ENCODE measurements around the gene ULBP1. TPM values are rescaled to one million over a fixed set of nuclear protein-coding genes. Genes with fewer than 3 reads are reported as not detected.
"Not testable (repeated sequence)": the region's sequence is repeated elsewhere in the genome, so short reads cannot be mapped to it uniquely, and the experiment has no call there.

The ULBP1 gene
- total RNA-seq, 1 donor from 2014 or later: 1.6 TPM

DNA sequence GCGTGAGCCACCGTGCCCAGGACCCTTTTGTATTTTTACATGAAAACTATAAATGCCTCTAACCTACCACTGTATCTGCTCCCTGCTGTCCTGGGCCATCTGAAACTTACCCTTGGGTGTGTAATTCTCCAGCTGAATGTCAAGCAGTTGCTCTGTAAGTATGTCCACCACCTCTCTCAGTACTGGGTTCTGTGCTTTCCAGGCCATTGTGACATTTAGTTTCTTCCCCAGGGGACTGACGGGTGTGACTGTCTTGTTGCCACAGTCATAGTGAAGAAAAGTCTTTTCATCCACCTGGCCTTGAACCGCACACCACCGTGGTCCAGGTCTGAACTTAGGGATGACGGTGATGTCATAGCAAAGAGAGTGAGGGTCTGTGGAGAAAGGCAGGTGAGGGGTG is 58.1 kb downstream of the ULBP1 start:
- not testable (repeated sequence) for DNase-seq (ENCODE audit: low spot score in 2 of 2); FAIRE-seq

Other genes with a start within 250 kb of the ULBP1 start
- gene LATS1, start 245.8 kb upstream of the ULBP1 start, total RNA-seq: 22.8 TPM
- gene NUP43, start 217.4 kb upstream of the ULBP1 start, total RNA-seq: 24.9 TPM
- 152 TPM for gene PCMT1, start 214.2 kb upstream of the ULBP1 start, total RNA-seq
- gene LRP11, start 99.6 kb upstream of the ULBP1 start, total RNA-seq: 30.6 TPM
- gene RAET1E, start 65.8 kb upstream of the ULBP1 start, total RNA-seq: not detected
- not detected for gene RAET1G, start 40.8 kb upstream of the ULBP1 start, total RNA-seq
- 5.3 TPM for gene ULBP2, start 21.9 kb upstream of the ULBP1 start, total RNA-seq
- not detected for gene RAET1L, start 61.6 kb downstream of the ULBP1 start, total RNA-seq
- 11.8 TPM for gene ULBP3, start 105.2 kb downstream of the ULBP1 start, total RNA-seq
- gene PPP1R14C, start 179.1 kb downstream of the ULBP1 start, total RNA-seq: 59.1 TPM